Heart left ventricle (tissue), 16 donors: ENCODE data around the gene ACKR2. TPM values are rescaled to one million over a fixed set of nuclear protein-coding genes. Genes with fewer than 3 reads are reported as not detected.

Source experiments
- ATAC-seq, 4 donors: fragments of 200-7000 bp; cut with Tn5 transposase; one replicate each; pipeline ENCODE4 v1.9.1; 2020 to 2022; ENCODE audit warnings: moderate library complexity in 4 of 4, mild to moderate bottlenecking in 3 of 4, moderate number of reproducible peaks in 1 of 4
- DNase-seq, 5 donors: peaks; one replicate each; pipeline ENCODE4 v3.0.0-alpha.2; 2020
- H3K27ac ChIP-seq, 12 donors: fragments of 200-600 bp; sonication (generic) in 4 of 12; one replicate each; pipeline versions ENCODE4 v1.5.0 to v1.8.0; 2016 to 2022; ENCODE audit warnings: mild to moderate bottlenecking in 2 of 12
- H3K27me3 ChIP-seq, 9 donors: fragments of 200-600 bp; sonication (generic) in 2 of 9; one replicate each; pipeline versions ENCODE4 v1.5.1 to v1.8.0; 2016 to 2022; ENCODE audit warnings: mild to moderate bottlenecking in 3 of 9
- H3K36me3 ChIP-seq, 9 donors: fragments of 200-600 bp; sonication (generic) in 2 of 9; one replicate each; pipeline versions ENCODE4 v1.5.0 to v1.8.0; 2018 to 2022; ENCODE audit warnings: mild to moderate bottlenecking in 2 of 9
- H3K4me1 ChIP-seq, 12 donors: fragments of 200-600 bp; sonication (generic) in 4 of 12; one replicate each; pipeline versions ENCODE4 v1.5.0 to v1.8.0; 2016 to 2022; ENCODE audit warnings: mild to moderate bottlenecking in 3 of 12
- H3K4me3 ChIP-seq, 12 donors: fragments of 200-600 bp; sonication (generic) in 4 of 12; one replicate each; pipeline versions ENCODE4 v1.5.0 to v1.8.0; 2017 to 2022; ENCODE audit warnings: mild to moderate bottlenecking in 9 of 12, moderate library complexity in 4 of 12
- H3K9me3 ChIP-seq, 12 donors: fragments of 200-600 bp; sonication (generic) in 4 of 12; one replicate each; pipeline versions ENCODE4 v1.5.0 to v1.8.0; 2016 to 2022; ENCODE audit warnings: mild to moderate bottlenecking in 1 of 12
- CTCF ChIP-seq, 12 donors: fragments of 200-600 bp; sonication (generic) in 4 of 12; IDR thresholded peaks; one replicate each; pipeline versions ENCODE4 v1.5.0 to v1.8.0; 2018 to 2022; ENCODE audit warnings: antibody characterized with exemption in 12 of 12, mild to moderate bottlenecking in 5 of 12
- POLR2A ChIP-seq, 2 donors: fragments of 450-650 bp; IDR thresholded peaks; one replicate each; pipeline ENCODE4 v1.6.1; 2017; ENCODE audit warnings: antibody characterized with exemption in 2 of 2, mild to moderate bottlenecking in 2 of 2, moderate library complexity in 2 of 2
- WGBS, 4 donors: extraction: QIAGEN DNeasy Blood & Tissue Kit in 2 of 4; methylation state at CpG; one replicate each; pipeline versions ENCODE4 v1.1.5 to v1.1.7; 2013 to 2018; 5-methylcytosine and 5-hydroxymethylcytosine counted together
- intact Hi-C, 10 donors: fragments of 100-400 bp; cut with DNase I; formaldehyde crosslinking; loops; one replicate each; pipeline versions ENCODE4 v1.11.1 to v1.14.2; 2022
- polyA plus RNA-seq, 2 donors: library from polyadenylated mRNA; stranded (reverse); fragments of 200-250 nt; gene quantifications; one replicate each; pipeline ENCODE4 v1.2.3, GENCODE V29; 2013
- total RNA-seq, 9 donors: library from RNA; depleted of rRNA in 2 of 9; stranded (reverse); fragments of >200 nt in 2 of 9; fragmentation: NEBNext Ultra II Directional in 3 of 9; extraction: Animal tissue kit (Norgen Biotek cat#: 25700) in 3 of 9; gene quantifications; one replicate each; pipeline versions ENCODE4 v1.1.0 to v1.2.4, GENCODE V29; 2016 to 2023
- donor health status: ischemic (EF 13 %, LVEDD 7.1; RV severe dilation, severe dysfunction).
- donor health status: healthy with polysubstance abuse.
- donor health status: DM: no; HTN: yes; CAD: no.
- donor health status: DM: no; HTN: no; CAD: no.
- donor health status: ischemic (EF 25% LVEDD 6.9; RV normal size, moderate dysfunction).
- donor health status: ischemic (EF 25% LVEDD 5.7; RV mildly dilated, moderate dysfunction).
- donor health status: healthy.
- donor health status: DM: yes; HTN: yes; CAD: no.
- donor health status: ischemic (EF 35%, LVEDD 5.7; RV mildly dilated, moderate dysfunction).
- donor health status: nonischemic (EF 11% LVEDD 7.7; RV severe dilation, severe dysfunction).
- donor health status: DM: yes; HTN: yes; CAD: no.
- donor health status: PGD.
- donor health status: ischemic (EF 29% LVEDD 5.4; RV normal size, mild dysfunction).
- donor health status: nonischemic (EF 23%, LVEDD 6.1; RV moderate dilation, normal function).

Gene ACKR2
- total and polyA plus RNA-seq, 11 donors: 0.22 to 3.1 (median 0.65) TPM

GRCh38 chr3:42887084-42887483 lies 77.8 kb downstream of the ACKR2 start:
- TF ChIP-seq POLR2A (IDR thresholded peaks at IDR 0.05) (no peak), CTCF (IDR thresholded peaks at IDR 0.05) (no peak)
- Histone ChIP-seq H3K27me3 (peaks cover 0 to 10% (median 0%) of the 10 kb centered on the region in 9 donors), H3K4me1 (no peaks in the 10 kb centered on the region), H3K4me3 (no peak overlapping the region), H3K36me3 (no peaks in the 10 kb centered on the region), H3K27ac (no peak overlapping the region), H3K9me3 (no peaks in the 10 kb centered on the region)
- intact Hi-C loops: loop anchor here in 1 of 10 donors (10.0 kb wide), 1 partner anchor 312 kb away; no protein-coding TSS in a partner anchor
- 73 to 84% (median 75%) methylated on average over 3 of the region's 3 CpGs for WGBS, 4 donors
- DNase-seq: no peak
- no peak for ATAC-seq

GRCh38 chr3:42891042-42891441 lies 81.8 kb downstream of the ACKR2 start:
- no peak overlapping the region for H3K27ac ChIP-seq
- ATAC-seq (no peak), DNase-seq (no peak)
- H3K4me1 ChIP-seq: no peaks in the 10 kb centered on the region
- H3K4me3 ChIP-seq: no peak overlapping the region
- 69 to 71% (median 69%) methylated on average over 2 of the region's 2 CpGs for WGBS, 4 donors
- TF ChIP-seq CTCF (IDR thresholded peaks at IDR 0.05) (no peak), POLR2A (IDR thresholded peaks at IDR 0.05) (no peak)
- H3K27me3 ChIP-seq: no peaks in the 10 kb centered on the region
- intact Hi-C loops: no loop called here
- no peaks in the 10 kb centered on the region for H3K36me3 ChIP-seq
- no peaks in the 10 kb centered on the region for H3K9me3 ChIP-seq

- WGBS, 4 donors: 91 to 100% (median 98%) methylated on average over 1 of the region's 1 CpG
- Histone ChIP-seq H3K9me3 (no peaks in the 10 kb centered on the region), H3K27me3 (no peaks in the 10 kb centered on the region), H3K4me1 (no peaks in the 10 kb centered on the region), H3K27ac (no peak overlapping the region), H3K4me3 (no peak overlapping the region), H3K36me3 (no peaks in the 10 kb centered on the region)
- ATAC-seq: no peak
- intact Hi-C loops: no loop called here
- TF ChIP-seq CTCF (IDR thresholded peaks at IDR 0.05) (no peak), POLR2A (IDR thresholded peaks at IDR 0.05) (no peak)
- DNase-seq: no peak
Observed at GRCh38 chr3:42892169-42892568, 82.9 kb downstream of the ACKR2 start.

GRCh38 chr3:42892807-42893206 lies 83.6 kb downstream of the ACKR2 start:
- WGBS, 4 donors: 80 to 97% (median 84%) methylated on average over 1 of the region's 1 CpG
- H3K4me1 ChIP-seq: no peaks in the 10 kb centered on the region

More at GRCh38 chr3:42892807-42893206, 83.6 kb downstream of the ACKR2 start:
- Histone ChIP-seq H3K27ac (no peak overlapping the region), H3K4me3 (no peak overlapping the region), H3K9me3 (no peaks in the 10 kb centered on the region), H3K27me3 (no peaks in the 10 kb centered on the region), H3K36me3 (no peaks in the 10 kb centered on the region)
- no peak for ATAC-seq
- no peak for DNase-seq
- intact Hi-C loops: no loop called here
- TF ChIP-seq POLR2A (IDR thresholded peaks at IDR 0.05): no peak
- TF ChIP-seq CTCF (IDR thresholded peaks at IDR 0.05): no peak
